ENCODE data around the gene CELF2.

The CELF2 gene

GRCh38 chr10:11246752-11247467 lies 229.2 kb downstream of the CELF2 start:
- Histone ChIP-seq H3K23ac (ENCODE audit: low read length) (no peak overlapping the region), H3K14ac (ENCODE audit: low read length) (no peak overlapping the region), H2BK120ac (ENCODE audit: insufficient read depth, low read length, poor library complexity) (no peak overlapping the region), H4K12ac (ENCODE audit: low read depth, low read length) (no peak overlapping the region), H3K4me1 (ENCODE audit: control insufficient read depth in 1 of 2, insufficient read depth in 2 of 2, low read length in 2 of 2) (peaks cover 0 to 5% of the 10 kb centered on the region in 2 experiments), H3K36me3 (ENCODE audit: control insufficient read depth in 1 of 2, insufficient read depth in 2 of 2, low read length in 2 of 2) (no peaks in the 10 kb centered on the region), H3K9ac (ENCODE audit: low read length) (no peak overlapping the region), H3K79me2 (ENCODE audit: control insufficient read depth, insufficient read depth, low read length, poor library complexity) (no peaks in the 10 kb centered on the region), H4K8ac (ENCODE audit: low read depth, low read length) (no peak overlapping the region), H3K79me1 (ENCODE audit: low read length) (no peaks in the 10 kb centered on the region), H3K27ac (ENCODE audit: low read depth, low read length) (no peak overlapping the region), H2AFZ (ENCODE audit: insufficient read depth, low read length, poor library complexity) (no peak overlapping the region), H3K4me2 (ENCODE audit: low read length) (no peak overlapping the region), H3K9me3 (ENCODE audit: insufficient read depth, low read depth, low read length) (no peaks in the 10 kb centered on the region), H3K4ac (ENCODE audit: low read depth, low read length) (no peak overlapping the region), H3K27me3 (ENCODE audit: insufficient read depth, low read length) (no peaks in the 10 kb centered on the region), H3K4me3 (ENCODE audit: low read depth, low read length) (no peak overlapping the region), H3K18ac (ENCODE audit: low read length) (no peak overlapping the region), H2BK5ac (ENCODE audit: low read depth, low read length, poor library complexity) (no peak overlapping the region), H2AK5ac (ENCODE audit: low read length) (peak overlapping the region; percentile 35), H4K91ac (ENCODE audit: low read depth, low read length) (no peak overlapping the region), H2BK12ac (ENCODE audit: low read length) (no peak overlapping the region)
- no peak for DNase-seq
- WGBS (ENCODE audit: extremely low coverage, insufficient coverage, insufficient read length), result no CpG with 5 or more reads among the region's 24 CpGs

- Histone ChIP-seq H3K18ac (ENCODE audit: low read length) (no peak overlapping the region), H2AFZ (ENCODE audit: insufficient read depth, low read length, poor library complexity) (no peak overlapping the region), H4K91ac (ENCODE audit: low read depth, low read length) (no peak overlapping the region), H3K4me2 (ENCODE audit: low read length) (no peak overlapping the region), H2BK5ac (ENCODE audit: low read depth, low read length, poor library complexity) (no peak overlapping the region), H3K4me3 (ENCODE audit: low read depth, low read length) (no peak overlapping the region), H3K79me2 (ENCODE audit: control insufficient read depth, insufficient read depth, low read length, poor library complexity) (no peaks in the 10 kb centered on the region), H3K4me1 (ENCODE audit: control insufficient read depth in 1 of 2, insufficient read depth in 2 of 2, low read length in 2 of 2) (peaks cover 0 to 5% of the 10 kb centered on the region in 2 experiments), H3K27me3 (ENCODE audit: insufficient read depth, low read length) (no peaks in the 10 kb centered on the region), H3K9me3 (ENCODE audit: insufficient read depth, low read depth, low read length) (no peaks in the 10 kb centered on the region), H2BK120ac (ENCODE audit: insufficient read depth, low read length, poor library complexity) (no peak overlapping the region), H3K14ac (ENCODE audit: low read length) (no peak overlapping the region), H3K4ac (ENCODE audit: low read depth, low read length) (no peak overlapping the region), H2BK12ac (ENCODE audit: low read length) (no peak overlapping the region), H3K9ac (ENCODE audit: low read length) (no peak overlapping the region), H2AK5ac (ENCODE audit: low read length) (no peak overlapping the region), H3K27ac (ENCODE audit: low read depth, low read length) (no peak overlapping the region), H3K36me3 (ENCODE audit: control insufficient read depth in 1 of 2, insufficient read depth in 2 of 2, low read length in 2 of 2) (no peaks in the 10 kb centered on the region), H4K8ac (ENCODE audit: low read depth, low read length) (no peak overlapping the region), H3K23ac (ENCODE audit: low read length) (no peak overlapping the region), H3K79me1 (ENCODE audit: low read length) (no peaks in the 10 kb centered on the region), H4K12ac (ENCODE audit: low read depth, low read length) (no peak overlapping the region)
- DNase-seq, result no peak
- WGBS (ENCODE audit: extremely low coverage, insufficient coverage, insufficient read length), result no CpG with 5 or more reads among the region's 10 CpGs
These were observed 231.6 kb downstream of the CELF2 start for GRCh38 chr10:11249152-11249807.

GRCh38 chr10:11249808-11250195 lies 232.1 kb downstream of the CELF2 start:
- Histone ChIP-seq H3K4me2 (ENCODE audit: low read length) (no peak overlapping the region), H3K36me3 (ENCODE audit: control insufficient read depth in 1 of 2, insufficient read depth in 2 of 2, low read length in 2 of 2) (no peaks in the 10 kb centered on the region), H3K4me1 (ENCODE audit: control insufficient read depth in 1 of 2, insufficient read depth in 2 of 2, low read length in 2 of 2) (peaks cover 0 to 5% of the 10 kb centered on the region in 2 experiments), H2BK120ac (ENCODE audit: insufficient read depth, low read length, poor library complexity) (no peak overlapping the region), H3K27me3 (ENCODE audit: insufficient read depth, low read length) (no peaks in the 10 kb centered on the region), H3K27ac (ENCODE audit: low read depth, low read length) (no peak overlapping the region), H3K79me1 (ENCODE audit: low read length) (no peaks in the 10 kb centered on the region), H3K9me3 (ENCODE audit: insufficient read depth, low read depth, low read length) (no peaks in the 10 kb centered on the region), H2BK12ac (ENCODE audit: low read length) (no peak overlapping the region), H4K91ac (ENCODE audit: low read depth, low read length) (no peak overlapping the region), H2AFZ (ENCODE audit: insufficient read depth, low read length, poor library complexity) (no peak overlapping the region), H4K12ac (ENCODE audit: low read depth, low read length) (no peak overlapping the region), H3K23ac (ENCODE audit: low read length) (no peak overlapping the region), H3K9ac (ENCODE audit: low read length) (no peak overlapping the region), H3K4ac (ENCODE audit: low read depth, low read length) (no peak overlapping the region), H3K4me3 (ENCODE audit: low read depth, low read length) (no peak overlapping the region), H4K8ac (ENCODE audit: low read depth, low read length) (no peak overlapping the region), H3K79me2 (ENCODE audit: control insufficient read depth, insufficient read depth, low read length, poor library complexity) (no peaks in the 10 kb centered on the region), H3K18ac (ENCODE audit: low read length) (no peak overlapping the region), H2AK5ac (ENCODE audit: low read length) (no peak overlapping the region), H2BK5ac (ENCODE audit: low read depth, low read length, poor library complexity) (no peak overlapping the region), H3K14ac (ENCODE audit: low read length) (no peak overlapping the region)
- no peak for DNase-seq
- WGBS (ENCODE audit: extremely low coverage, insufficient coverage, insufficient read length), result no CpG with 5 or more reads among the region's 2 CpGs

- Histone ChIP-seq H3K27ac (ENCODE audit: low read depth, low read length) (no peak overlapping the region), H2AK5ac (ENCODE audit: low read length) (no peak overlapping the region), H3K18ac (ENCODE audit: low read length) (no peak overlapping the region), H3K4me1 (ENCODE audit: control insufficient read depth in 1 of 2, insufficient read depth in 2 of 2, low read length in 2 of 2) (peaks cover 0 to 5% of the 10 kb centered on the region in 2 experiments), H3K79me2 (ENCODE audit: control insufficient read depth, insufficient read depth, low read length, poor library complexity) (no peaks in the 10 kb centered on the region), H3K27me3 (ENCODE audit: insufficient read depth, low read length) (no peaks in the 10 kb centered on the region), H2AFZ (ENCODE audit: insufficient read depth, low read length, poor library complexity) (no peak overlapping the region), H3K9me3 (ENCODE audit: insufficient read depth, low read depth, low read length) (no peaks in the 10 kb centered on the region), H2BK5ac (ENCODE audit: low read depth, low read length, poor library complexity) (no peak overlapping the region), H4K12ac (ENCODE audit: low read depth, low read length) (no peak overlapping the region), H3K4ac (ENCODE audit: low read depth, low read length) (no peak overlapping the region), H3K4me3 (ENCODE audit: low read depth, low read length) (no peak overlapping the region), H3K79me1 (ENCODE audit: low read length) (no peaks in the 10 kb centered on the region), H4K8ac (ENCODE audit: low read depth, low read length) (no peak overlapping the region), H3K14ac (ENCODE audit: low read length) (no peak overlapping the region), H2BK12ac (ENCODE audit: low read length) (no peak overlapping the region), H3K36me3 (ENCODE audit: control insufficient read depth in 1 of 2, insufficient read depth in 2 of 2, low read length in 2 of 2) (no peaks in the 10 kb centered on the region), H3K23ac (ENCODE audit: low read length) (no peak overlapping the region), H3K4me2 (ENCODE audit: low read length) (no peak overlapping the region), H3K9ac (ENCODE audit: low read length) (no peak overlapping the region), H4K91ac (ENCODE audit: low read depth, low read length) (no peak overlapping the region), H2BK120ac (ENCODE audit: insufficient read depth, low read length, poor library complexity) (no peak overlapping the region)
- no CpG with 5 or more reads among the region's 5 CpGs for WGBS (ENCODE audit: extremely low coverage, insufficient coverage, insufficient read length)
- no peak for DNase-seq
These were observed 232.6 kb downstream of the CELF2 start for GRCh38 chr10:11250304-11250703.

Measured in trophoblast cell (in vitro differentiated cells and primary cell).